Effector memory CD4-positive, alpha-beta T cell (primary cell): ENCODE measurements around the gene GPC2.
"Not testable (repeated sequence)": the region's sequence is repeated elsewhere in the genome, so short reads cannot be mapped to it uniquely, and the experiment has no call there.

Experiments used
- DNase-seq, 3 donors: peaks; one replicate each; pipeline ENCODE4 v3.0.0-alpha.2; 2020
- H3K27ac ChIP-seq: 2 replicates; pipeline ENCODE4 v1.7.0; 2013; ENCODE audit warnings: mild to moderate bottlenecking, low read length, moderate library complexity; ENCODE audit not compliant: insufficient read depth, poor library complexity, severe bottlenecking
- H3K27me3 ChIP-seq: replicated peaks from 2 replicates; pipeline ENCODE4 v1.7.0; 2013; ENCODE audit warnings: mild to moderate bottlenecking, low read length; ENCODE audit not compliant: insufficient read depth, control insufficient read depth, poor library complexity, severe bottlenecking
- H3K36me3 ChIP-seq: 2 replicates; pipeline ENCODE4 v1.7.0; 2013; ENCODE audit warnings: mild to moderate bottlenecking, low read length, moderate library complexity; ENCODE audit not compliant: control insufficient read depth, insufficient read depth
- H3K4me1 ChIP-seq: 2 replicates; pipeline ENCODE4 v1.7.0; 2013; ENCODE audit warnings: low read length, mild to moderate bottlenecking; ENCODE audit not compliant: control insufficient read depth, insufficient read depth, poor library complexity, severe bottlenecking
- H3K4me3 ChIP-seq: 2 replicates; pipeline ENCODE4 v1.7.0; 2013; ENCODE audit warnings: low read length, low read depth, mild to moderate bottlenecking; ENCODE audit not compliant: insufficient read depth, poor library complexity, severe bottlenecking
- H3K9me3 ChIP-seq: 2 replicates; pipeline ENCODE4 v1.7.0; 2013; ENCODE audit warnings: mild to moderate bottlenecking, low read length, moderate library complexity; ENCODE audit not compliant: control insufficient read depth
- total RNA-seq, 3 donors: gene quantifications; one replicate each; lab custom pipeline; 2026; lab: John Stamatoyannopoulos, UW

GPC2 gene, protein sequence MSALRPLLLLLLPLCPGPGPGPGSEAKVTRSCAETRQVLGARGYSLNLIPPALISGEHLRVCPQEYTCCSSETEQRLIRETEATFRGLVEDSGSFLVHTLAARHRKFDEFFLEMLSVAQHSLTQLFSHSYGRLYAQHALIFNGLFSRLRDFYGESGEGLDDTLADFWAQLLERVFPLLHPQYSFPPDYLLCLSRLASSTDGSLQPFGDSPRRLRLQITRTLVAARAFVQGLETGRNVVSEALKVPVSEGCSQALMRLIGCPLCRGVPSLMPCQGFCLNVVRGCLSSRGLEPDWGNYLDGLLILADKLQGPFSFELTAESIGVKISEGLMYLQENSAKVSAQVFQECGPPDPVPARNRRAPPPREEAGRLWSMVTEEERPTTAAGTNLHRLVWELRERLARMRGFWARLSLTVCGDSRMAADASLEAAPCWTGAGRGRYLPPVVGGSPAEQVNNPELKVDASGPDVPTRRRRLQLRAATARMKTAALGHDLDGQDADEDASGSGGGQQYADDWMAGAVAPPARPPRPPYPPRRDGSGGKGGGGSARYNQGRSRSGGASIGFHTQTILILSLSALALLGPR
- total RNA-seq = 1.3 to 4.8 (median 3.6) reads per million in 3 donors

DNA sequence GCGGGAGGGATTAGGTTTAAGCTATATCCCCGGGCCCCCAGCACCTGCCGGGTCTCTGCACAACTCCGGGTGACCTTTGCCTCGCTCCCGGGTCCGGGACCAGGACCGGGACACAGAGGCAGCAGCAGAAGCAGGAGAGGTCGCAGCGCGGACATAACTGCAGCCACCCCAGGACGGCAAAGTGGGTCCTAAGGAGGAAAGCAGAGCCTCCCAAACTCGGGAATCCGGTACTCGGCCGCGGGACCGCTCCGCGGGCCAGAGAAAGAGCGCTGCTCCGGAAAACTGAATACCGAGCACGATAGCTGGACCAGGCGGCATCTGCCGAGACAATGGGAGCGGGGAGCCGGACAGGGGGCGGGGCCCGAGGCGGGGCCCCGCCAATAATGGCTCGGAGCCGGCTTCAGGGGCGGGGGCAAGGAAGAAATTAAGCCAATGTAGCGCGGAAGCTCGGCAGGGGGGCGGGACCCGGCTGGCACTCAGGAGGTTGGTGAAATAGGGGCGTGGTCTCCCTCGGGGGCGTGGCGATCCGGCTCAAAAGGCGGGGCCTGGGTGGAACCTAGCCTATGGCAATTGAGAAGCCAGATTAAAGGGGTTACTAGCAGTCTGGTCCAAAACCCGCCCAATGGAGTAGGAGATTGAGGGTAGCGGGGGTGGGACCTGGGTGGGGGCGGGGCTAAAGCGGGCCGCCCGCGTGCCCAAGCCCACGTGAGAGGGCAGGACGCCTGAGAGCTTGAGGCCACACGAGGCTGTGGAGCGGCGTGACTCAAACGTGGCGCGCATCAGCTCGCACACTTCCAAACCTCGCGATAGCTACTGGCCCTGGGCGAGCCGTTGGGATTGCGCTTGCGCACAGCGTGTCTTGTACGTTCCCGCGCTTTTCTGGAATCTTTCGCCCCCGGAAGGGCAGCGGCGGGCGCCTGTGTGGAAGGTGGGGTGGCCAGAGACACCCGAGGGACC lies at the start of gene GPC2, which contains the start of gene STAG3:
Gene GPC2 (minus strand): TSS at position 337 of the 957 bp plus-strand sequence. CDS start 182 bp downstream, at position 155.
Gene STAG3 (plus strand): TSS at position 874 of the 957 bp plus-strand sequence. CDS start 2,639 bp downstream, outside the sequence.
- Histone ChIP-seq H3K27ac (peak within 1 kb of the TSS; percentile 2), H3K4me1 (peaks cover 15% of the 10 kb centered on the region), H3K27me3 (no peaks in the 10 kb centered on the region), H3K9me3 (no peaks in the 10 kb centered on the region), H3K36me3 (no peaks in the 10 kb centered on the region), H3K4me3 (peak within 1 kb of the TSS; percentile 66)
- peak; percentile 96 to 97 (median 97) for DNase-seq

DNA sequence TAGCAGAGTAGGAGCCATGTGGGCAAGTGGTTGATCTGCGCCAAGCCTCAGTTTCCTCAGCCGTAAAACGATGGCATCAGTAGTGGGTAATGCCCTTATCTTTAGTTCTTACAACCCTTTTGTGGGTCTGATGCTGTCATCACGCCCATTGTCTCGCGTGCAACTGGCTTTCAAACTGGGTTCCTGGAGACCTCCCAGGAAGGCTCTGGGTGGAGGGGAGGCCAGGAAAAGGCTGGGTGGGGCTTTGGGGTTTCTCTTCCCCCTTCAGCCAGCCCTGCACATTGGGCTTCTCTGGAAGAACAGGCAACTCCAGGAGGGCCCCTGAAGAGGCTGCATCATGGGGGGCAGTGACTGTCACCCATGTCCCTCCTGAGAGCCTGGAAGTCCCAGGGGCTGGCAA lies 47.7 kb upstream of the GPC2 start:
- not testable (repeated sequence) for H3K27me3 ChIP-seq, H3K27ac ChIP-seq, DNase-seq, H3K9me3 ChIP-seq, H3K36me3 ChIP-seq, H3K4me3 ChIP-seq
- peaks cover 29% of the 10 kb centered on the region for H3K4me1 ChIP-seq

DNA sequence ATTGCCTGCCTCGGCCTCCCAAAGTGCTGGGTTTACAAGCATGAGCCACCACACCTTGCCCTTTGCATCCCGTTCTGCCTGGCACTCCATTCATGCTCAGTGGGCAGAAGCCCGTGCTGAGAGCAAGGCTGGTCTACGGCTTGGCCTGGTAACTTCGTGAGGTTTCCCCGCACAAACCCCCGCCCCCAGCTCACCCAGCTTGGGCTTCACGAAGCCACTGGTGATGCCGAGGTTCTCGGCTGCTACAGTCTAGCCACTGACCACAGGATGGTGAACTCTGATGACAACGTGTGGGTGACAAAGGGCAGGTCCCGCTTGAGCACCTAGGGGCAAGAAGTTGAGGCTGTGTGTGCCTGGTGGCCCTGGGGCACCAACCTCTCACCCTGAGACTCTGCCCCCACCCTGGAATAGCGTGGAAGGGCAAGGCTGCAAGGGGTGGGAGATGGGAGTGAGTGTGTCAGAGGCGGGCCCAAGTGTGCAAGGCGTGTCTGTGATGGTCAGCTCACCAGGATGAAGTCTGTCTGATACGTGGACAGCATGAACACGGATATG lies 46.3 kb upstream of the GPC2 start:
- not testable (repeated sequence) for H3K27me3 ChIP-seq, H3K4me3 ChIP-seq, H3K36me3 ChIP-seq, DNase-seq, H3K9me3 ChIP-seq
- H3K4me1 ChIP-seq = peaks cover 34% of the 10 kb centered on the region
- peak overlapping the region; percentile 60 for H3K27ac ChIP-seq

DNA sequence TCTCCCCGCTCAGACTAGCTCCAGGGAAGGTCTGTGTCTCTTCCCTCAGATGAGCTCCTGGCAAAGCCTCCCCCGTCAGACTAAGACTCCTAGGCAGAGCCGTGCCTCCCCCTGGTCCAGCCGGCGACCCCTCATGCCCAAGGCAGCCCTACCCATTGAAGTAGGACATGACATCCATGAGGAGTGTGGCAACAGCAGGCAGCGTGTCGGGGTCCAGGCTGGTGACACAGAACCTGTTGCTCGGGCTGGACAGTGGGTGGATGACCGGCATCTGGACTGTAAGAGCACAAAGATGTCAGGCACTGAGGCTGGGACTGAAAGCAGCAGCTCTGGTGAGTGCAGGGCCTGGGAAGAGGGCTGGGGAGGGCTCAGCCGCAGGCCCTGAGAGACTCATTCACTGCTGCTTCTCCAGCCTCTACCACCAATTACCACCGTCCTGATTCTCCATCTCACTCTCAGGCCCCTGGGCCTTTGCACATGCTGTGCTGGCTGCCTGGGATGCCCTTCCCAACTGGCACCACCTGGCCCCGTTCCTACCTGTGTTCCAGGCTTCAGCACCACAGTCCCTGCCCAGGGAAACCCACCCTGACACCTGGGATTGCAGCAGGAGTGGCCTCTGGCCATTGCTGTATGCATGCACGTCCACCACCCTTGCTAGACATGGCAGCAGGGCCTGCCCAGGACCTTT lies 45.4 kb upstream of the GPC2 start:
- H3K4me3 ChIP-seq = peak overlapping the region; percentile 81

DNA sequence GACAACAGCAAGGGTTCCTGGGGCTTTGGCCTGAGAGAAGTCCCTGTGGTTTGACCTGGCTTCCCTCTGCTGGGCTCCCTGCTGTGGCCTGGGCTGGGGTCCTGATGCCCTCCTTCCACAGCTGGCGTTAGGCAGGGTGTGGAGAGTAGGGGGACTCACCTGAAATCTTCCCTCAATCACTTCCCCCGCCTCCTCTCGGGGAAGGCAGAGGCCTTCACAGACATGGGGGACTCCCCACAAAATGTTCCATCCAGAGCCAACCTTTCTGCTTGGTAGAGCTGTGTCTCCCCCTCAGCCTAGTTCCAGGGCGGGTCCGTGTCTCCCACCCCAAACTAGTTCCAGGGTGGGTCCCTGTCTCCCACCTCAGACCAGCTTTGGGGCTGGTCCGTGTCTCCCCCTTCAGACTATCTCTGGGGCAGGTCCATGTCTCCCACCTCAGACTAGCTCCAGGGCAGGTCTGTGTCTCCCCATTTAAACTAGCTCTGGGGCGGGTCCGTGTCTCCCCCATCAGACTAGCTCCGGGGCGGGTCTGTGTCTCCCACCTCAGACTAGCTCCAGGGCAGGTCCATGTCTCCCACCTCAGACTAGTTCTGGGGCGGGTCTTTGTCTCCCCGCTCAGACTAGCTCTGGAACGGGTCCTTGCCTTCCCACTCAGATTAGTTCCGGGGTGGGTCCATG lies 44.7 kb upstream of the GPC2 start:
- H3K27ac ChIP-seq = peak overlapping the region; percentile 96
- peak overlapping the region; percentile 81 for H3K4me3 ChIP-seq
- peak; percentile 10 to 19 (median 18) for DNase-seq
- no peaks in the 10 kb centered on the region for H3K27me3 ChIP-seq
- H3K36me3 ChIP-seq = peaks cover 9% of the 10 kb centered on the region
- H3K9me3 ChIP-seq = no peaks in the 10 kb centered on the region
- peaks cover 37% of the 10 kb centered on the region for H3K4me1 ChIP-seq

More for the DNA sequence above, 45.4 kb upstream of the GPC2 start:
- Histone ChIP-seq H3K27ac (peak overlapping the region; percentile 96), H3K36me3 (peaks cover 9% of the 10 kb centered on the region), H3K4me1 (peaks cover 34% of the 10 kb centered on the region), H3K9me3 (no peaks in the 10 kb centered on the region), H3K27me3 (no peaks in the 10 kb centered on the region)
- DNase-seq = no peak

DNA sequence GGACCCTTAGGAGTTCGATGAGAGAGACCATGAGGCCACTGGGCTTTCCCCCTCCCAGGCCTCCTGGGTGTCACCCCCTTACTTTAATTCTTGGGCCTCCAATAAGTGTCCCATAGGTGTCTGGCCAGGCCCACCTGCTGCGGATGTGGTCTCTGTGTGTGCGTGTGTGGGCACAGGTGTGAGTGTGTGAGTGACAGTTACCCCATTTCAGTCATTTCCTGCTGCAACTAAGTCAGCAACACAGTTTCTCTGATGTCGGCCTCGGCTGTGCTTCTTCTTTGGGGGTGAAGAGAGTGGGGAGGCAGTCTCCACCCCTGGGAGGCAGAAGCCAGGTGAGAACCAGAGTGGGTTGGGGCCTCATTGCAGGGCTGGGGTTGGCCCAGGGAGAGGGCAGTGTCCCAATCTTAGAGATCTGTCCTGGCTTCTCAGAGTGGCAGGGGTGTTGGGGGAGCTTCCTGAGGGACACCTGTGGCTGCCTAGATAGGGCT lies 44.1 kb upstream of the GPC2 start:
- DNase-seq = peak; percentile 67 to 78 (median 68)
- Histone ChIP-seq H3K36me3 (peaks cover 9% of the 10 kb centered on the region), H3K9me3 (no peaks in the 10 kb centered on the region), H3K27me3 (no peaks in the 10 kb centered on the region), H3K27ac (peak overlapping the region; percentile 96), H3K4me1 (peaks cover 37% of the 10 kb centered on the region), H3K4me3 (peak overlapping the region; percentile 81)

DNA sequence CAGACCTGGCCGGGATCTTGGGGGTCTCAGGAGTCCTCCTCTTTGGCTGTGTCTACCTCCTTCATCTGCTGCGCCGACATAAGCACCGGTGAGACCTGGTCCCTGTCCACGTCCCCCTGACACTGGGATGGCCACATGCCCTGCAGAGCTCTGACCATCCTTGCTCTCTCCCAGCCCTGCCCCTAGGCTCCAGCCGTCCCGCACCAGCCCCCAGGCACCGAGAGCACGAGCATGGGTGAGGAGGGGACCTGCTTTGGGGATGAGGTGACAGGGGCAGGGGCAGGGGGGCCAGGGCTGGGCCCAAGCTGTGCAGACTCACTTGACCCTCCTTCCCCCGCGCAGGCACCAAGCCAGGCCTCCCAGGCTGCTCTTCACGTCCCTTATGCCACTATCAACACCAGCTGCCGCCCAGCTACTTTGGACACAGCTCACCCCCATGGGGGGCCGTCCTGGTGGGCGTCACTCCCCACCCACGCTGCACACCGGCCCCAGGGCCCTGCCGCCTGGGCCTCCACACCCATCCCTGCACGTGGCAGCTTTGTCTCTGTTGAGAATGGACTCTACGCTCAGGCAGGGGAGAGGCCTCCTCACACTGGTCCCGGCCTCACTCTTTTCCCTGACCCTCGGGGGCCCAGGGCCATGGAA lies 43.5 kb upstream of the GPC2 start:
- DNase-seq = no peak
- H3K36me3 ChIP-seq = peaks cover 9% of the 10 kb centered on the region
- H3K9me3 ChIP-seq = no peaks in the 10 kb centered on the region
- peaks cover 37% of the 10 kb centered on the region for H3K4me1 ChIP-seq
- no peaks in the 10 kb centered on the region for H3K27me3 ChIP-seq
- H3K27ac ChIP-seq = peak overlapping the region; percentile 96
- peak overlapping the region; percentile 81 for H3K4me3 ChIP-seq

DNA sequence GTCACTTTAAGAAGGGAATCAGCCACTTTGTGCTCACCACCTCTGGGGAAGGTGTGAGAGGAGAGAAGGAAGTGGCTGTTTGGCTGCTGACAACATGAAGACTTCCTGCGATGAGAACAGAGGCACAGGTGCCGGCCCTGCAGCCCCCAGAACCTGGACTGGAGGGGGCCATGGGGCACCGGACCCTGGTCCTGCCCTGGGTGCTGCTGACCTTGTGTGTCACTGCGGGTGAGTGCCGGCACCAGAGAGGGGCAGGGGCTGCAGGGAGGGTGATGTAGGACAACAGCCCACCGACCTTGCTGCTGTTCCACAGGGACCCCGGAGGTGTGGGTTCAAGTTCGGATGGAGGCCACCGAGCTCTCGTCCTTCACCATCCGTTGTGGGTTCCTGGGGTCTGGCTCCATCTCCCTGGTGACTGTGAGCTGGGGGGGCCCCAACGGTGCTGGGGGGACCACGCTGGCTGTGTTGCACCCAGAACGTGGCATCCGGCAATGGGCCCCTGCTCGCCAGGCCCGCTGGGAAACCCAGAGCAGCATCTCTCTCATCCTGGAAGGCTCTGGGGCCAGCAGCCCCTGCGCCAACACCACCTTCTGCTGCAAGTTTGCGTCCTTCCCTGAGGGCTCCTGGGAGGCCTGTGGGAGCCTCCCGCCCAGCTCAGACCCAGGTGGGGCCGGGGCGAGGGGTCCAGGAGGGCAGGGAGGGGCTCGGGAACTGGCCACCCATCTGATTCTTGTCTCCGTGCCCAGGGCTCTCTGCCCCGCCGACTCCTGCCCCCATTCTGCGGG lies 42.8 kb upstream of the GPC2 start, which contains the start of gene PVRIG:
Gene PVRIG (plus strand): TSS at position 149 of the 785 bp plus-strand sequence. CDS start 22 bp downstream, at position 171.
- DNase-seq = peak in 1 of 3 donors; percentile 10
- H3K27ac ChIP-seq = peak within 1 kb of the TSS; percentile 96
- H3K4me3 ChIP-seq = peak within 1 kb of the TSS; percentile 81
- not testable (repeated sequence) for H3K36me3 ChIP-seq, H3K9me3 ChIP-seq, H3K27me3 ChIP-seq
- H3K4me1 ChIP-seq = peaks cover 34% of the 10 kb centered on the region
